Fibroblast of skin of back (primary cell): ENCODE results near the gene KCTD10.
"Not testable (repeated sequence)": the region's sequence is repeated elsewhere in the genome, so short reads cannot be mapped to it uniquely, and the experiment has no call there.

Source experiments
- DNase-seq: peaks from one replicate; pipeline ENCODE4 v3.0.0-alpha.2; 2013

KCTD10 gene

DNA sequence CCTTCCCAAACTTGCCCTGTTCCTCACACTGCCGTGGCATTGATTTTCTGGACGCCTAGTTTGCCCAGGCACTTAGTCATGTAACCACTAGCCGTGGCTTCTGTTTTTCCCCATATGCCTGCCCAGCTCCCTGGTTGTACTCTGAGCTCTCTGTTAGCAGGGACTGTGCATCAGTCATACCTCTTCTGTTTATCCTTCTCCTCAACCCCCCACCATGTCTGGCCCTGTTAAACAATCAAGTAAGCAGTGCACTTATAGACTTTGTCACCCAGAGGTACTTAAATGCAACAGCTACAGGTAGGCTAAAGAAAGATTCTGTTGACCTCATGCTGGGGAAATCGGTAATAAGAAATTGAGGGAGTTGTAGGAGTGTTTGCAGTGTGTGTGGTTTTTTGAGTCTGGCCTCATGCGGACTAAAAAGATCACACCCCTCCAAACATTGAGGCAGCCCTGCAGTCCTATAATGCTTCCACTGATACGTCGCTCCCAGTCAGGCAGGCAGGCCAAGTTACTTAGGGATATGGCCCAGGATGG, 17.3 kb upstream of the KCTD10 start:
- no peak for DNase-seq

DNA sequence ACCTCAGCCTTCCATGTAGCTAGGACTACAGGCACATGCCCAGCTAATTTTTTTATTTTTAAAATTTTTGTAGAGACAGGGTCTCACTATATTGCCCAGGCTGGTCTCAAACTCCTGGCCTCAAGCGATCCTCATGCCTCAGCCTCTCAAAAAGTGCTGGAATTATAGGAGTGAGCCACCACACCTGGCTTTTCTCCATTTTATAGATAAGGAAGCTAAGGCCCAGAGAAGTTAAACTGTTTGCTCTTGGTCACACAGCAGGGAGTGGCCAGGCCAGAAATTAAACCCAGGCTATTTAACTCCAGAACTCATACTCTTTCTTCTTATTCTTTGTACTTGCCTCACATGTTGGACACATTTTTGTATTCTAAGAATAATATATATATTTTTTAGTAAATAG, 16.8 kb upstream of the KCTD10 start:
- DNase-seq, result no peak

DNA sequence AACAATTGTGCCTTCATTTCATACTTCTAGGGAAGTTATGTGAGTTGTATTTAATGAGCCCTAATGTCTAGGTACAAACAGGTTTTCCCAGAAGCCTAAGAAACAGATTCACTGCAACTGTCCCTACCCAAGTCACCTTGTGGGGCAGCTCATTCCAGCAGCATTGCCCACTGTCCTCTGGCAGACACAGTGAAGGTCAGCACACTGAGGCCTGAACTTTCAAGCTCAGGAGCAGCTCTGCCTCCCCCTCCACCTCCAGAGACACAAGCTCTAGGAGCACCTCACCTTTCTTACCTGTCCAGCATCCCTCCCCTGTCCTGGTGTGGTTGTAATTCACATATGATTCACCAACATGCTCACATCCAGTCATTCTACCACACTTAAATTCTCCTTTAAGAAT, 16.0 kb upstream of the KCTD10 start:
- DNase-seq, result no peak

DNA sequence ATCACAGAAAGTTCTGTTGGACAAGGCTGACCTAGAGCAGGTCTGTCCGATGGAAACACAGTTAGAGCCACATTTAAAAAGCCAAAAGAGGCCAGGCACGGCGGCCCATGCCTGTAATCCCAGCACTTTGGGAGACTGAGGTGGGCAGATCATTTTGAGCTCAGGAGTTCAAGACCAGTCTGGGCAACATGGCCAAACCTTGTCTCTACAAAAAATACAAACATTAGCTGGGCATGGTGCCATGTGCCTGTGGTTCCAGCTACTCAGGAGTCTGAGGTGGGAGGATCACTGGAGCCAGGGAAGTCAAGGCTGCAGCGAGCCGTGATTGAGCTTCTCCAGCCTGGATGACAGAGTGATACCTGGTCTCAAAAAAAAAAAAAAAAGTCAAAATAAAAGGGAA, 15.3 kb upstream of the KCTD10 start:
- no peak for DNase-seq

DNA sequence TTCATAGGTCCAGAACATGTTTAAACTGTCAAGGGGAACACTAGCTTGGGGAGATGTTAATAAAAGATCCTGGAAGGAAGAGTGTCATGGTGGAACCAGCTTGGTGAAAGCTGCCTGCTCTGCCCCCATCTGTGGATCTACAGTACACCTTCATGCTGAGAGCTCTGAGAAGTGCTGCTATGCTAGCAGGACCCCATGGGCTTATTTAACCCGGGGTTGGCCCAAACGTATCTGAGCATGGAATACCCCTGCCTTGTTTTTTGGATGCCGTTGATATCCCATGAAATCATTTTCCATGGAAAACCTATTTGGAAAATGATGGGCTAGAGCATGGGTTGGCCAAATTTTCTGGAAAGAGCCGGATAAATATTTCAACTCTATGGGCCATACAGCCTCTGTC, 14.6 kb upstream of the KCTD10 start:
- no peak for DNase-seq

DNA sequence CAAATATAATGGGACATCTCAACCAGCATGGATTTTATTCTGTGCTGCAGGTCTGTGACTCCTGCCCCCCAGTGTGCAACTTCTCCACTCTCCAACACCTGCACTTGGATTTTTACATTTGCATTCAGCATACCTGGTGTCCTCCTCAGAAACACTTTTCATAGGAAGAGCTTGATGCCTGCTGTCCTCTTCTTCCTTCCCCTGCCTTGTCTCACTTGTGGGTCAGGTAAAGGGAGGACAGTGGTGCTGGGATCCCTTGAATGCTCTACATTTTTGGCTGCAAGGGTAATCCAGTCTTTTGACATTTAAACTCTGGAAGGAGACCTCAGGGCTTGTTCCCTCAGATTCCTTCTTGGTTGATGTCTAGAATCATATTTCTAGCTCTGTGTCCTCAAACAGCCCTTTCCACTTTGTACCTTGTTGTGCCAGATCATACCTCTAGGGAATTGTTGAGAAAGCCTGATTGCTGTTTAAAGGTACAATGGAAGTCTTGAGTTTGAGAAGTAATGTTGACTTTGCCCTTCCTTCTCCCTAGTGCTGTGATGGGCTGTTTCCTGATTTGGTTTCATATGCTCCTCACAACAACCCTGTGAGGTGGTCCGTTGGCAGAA, 13.0 kb upstream of the KCTD10 start:
- no peak for DNase-seq

DNA sequence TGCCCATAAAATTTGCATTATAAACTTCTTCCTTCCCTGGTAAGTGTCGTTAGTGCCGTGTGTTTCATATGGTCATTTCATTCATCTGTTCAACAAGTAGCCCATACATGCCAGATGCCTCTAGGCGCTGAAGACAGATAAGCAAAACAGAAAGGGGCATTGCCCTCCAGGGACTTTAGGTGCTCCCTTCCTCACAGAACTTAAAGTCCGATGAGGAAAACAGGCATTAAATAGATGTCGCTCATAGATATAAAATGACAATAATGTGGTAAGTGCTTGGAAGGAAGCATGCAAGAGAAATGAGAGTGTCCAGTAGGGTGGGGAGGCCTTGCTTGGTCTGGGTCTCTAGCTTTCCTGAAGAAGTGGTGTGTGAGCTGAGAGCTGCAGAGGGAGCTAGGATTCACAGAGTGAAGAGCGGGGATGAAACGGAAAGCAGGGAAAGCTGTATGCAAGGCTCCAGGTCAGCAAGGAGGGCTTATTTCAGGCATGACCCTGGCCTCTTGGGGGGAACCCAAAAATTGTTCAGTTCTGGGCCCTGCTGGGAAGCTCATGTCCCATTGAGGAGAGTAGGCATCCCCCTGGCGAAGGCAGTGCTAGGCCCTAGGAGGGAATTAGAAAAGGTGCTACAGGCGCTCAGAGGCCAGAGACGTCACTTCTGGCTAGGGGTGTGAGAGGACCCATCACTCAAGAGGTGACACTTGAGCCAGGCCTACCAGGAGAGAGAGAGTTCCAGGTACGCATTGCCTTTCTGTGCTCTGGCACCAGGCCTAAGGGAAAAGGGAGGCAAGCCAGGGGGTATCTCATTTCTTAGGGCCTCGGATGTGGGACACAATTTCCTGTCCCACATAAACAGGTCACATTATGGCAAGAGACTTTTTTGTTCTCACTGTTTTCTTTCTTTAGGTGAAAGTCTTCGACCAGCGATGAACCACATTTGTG, 12.2 kb upstream of the KCTD10 start:
- no peak for DNase-seq

DNA sequence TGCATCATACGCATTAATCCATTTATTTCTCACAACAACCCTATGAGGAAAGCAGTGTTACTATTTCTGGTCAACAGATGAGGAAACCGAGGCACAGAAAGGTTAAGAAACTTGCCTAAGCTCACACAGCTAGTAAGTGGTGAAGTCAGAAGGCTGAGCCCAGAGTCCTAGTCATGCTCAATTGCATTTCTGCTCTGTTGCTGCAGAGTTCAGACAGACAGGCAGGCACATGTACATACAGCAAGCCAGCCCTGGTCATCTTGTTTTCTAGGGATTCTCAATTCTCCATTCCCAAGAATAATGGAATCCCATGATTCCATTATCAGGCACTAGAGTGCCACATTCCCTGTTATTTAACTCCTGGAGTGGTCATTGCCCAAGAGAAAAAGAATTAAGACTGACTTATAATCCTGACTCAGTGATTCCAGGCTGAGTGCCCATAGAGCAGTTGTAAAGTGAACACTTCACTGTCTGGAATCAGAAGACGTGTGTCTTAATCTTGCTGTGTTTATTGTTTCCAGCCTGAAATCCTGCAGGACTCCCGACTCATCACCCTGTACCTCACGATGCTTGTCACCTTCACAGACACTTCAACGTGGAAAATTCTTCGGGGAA, 11.1 kb upstream of the KCTD10 start:
- DNase-seq, result no peak

DNA sequence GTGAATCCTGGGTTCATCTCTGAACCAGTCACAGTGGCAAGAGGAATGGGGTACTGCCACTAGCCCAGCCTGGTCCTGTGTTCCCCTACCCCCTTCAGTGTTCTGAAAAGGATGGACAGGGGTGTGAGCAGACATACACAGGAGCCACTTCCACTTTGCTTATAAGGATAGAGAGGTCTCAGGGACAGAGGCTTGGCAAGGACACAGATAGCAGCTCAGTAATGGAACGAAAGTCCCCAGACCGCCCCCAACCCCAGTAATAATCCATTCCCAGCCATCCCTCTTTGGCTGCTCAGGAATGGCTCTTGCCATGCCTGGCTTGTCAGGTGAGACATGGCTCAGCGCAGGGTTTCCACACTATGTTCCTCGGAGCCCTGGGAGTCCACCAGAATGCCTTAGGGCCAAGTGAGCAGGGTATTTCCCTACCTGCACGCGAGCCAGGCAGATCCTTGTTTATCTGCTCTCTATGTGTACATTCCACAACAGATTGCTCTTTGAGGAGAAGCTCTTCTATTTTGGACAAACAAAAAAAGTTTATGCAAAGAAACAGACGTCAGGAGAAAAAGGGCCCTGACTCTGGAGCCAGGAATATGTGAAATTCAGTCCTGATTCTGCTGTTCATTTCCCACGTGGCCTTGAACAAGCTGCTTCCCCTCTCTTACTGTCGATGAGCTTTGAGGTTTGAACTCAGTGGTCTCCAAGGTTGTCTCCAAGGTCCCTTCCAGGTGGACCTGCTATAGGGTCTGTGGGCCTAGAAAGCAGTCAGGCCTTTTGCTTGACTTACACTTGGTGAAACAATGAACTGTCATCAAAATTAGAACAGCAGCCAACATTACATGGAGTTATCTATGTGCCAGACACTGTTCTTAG, 10.3 kb upstream of the KCTD10 start:
- no peak for DNase-seq

DNA sequence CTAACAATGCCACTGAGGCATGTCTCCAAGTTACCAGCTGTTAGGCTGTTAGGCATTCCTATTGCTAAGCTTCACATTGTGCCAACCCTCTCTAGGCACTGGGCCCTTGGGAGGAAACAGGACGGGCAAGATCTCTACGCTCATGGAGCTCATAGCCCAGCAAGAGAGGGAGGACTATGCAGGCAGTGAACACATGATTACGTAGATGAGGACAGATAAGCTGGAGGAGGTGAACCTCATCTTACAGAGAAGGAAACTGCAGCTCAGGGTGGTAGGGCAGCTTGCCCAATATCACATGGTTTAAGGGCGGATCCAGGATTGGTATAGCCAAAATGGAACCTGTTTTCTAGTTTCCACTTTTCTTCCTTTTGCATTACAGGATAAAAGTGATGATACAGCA, 8.1 kb upstream of the KCTD10 start:
- DNase-seq, result no peak

DNA sequence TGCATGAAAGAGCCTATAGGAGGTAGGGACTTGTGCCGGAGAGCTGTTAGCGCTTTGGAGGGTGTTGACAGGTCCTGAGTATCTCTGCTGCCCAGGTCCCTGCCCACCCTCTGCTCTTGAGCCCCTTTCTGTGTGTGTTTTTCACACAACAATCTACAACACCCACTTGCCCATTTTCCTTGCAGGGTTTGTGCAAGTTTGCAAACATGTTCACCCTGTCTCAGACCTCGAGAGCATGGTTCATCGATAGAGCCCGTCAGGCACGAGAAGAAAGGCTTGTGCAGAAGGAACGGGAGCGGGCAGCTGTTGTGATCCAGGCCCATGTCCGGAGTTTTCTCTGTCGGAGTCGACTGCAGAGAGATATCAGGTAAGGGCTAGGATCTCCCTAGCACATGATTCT, 6.2 kb upstream of the KCTD10 start:
- no peak for DNase-seq

DNA sequence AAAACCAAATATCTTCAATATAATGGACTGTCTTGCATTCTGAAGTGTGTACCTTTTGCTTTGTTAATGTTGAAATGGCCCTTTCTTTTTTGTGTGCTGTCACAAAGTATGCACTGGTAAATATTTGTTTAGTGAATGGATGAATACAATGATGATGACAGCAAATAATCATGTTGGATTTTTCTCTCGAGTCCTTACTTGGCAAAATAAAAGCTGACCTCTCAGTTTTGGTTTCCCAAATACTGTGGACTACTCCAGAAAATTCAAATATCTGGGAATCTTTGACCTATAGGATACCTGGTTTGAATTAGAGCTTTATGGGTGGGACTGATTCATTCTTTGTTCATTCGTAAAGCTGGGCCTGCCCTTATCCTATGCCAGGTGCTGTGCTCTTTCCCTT, 5.8 kb upstream of the KCTD10 start:
- DNase-seq, result no peak

DNA sequence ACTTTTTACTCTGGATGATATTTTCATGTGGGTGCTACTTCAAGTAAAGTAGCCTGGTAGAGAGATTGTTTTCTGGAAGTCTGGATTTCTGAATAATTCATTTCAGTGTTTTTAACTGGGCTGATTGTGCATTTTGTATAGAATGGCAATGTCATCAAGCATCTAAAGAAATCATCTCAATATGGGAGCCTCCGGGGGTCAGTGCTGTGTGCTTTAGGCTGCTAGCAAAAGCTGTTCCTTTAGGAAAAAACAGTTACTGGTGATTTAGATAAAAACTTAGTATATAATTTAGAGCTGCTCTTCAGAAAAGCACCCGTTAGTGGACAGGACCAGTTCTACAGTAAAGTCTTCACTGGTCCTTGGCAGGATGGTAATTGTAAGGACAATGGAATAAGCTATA, 5.4 kb upstream of the KCTD10 start:
- DNase-seq, result no peak

DNA sequence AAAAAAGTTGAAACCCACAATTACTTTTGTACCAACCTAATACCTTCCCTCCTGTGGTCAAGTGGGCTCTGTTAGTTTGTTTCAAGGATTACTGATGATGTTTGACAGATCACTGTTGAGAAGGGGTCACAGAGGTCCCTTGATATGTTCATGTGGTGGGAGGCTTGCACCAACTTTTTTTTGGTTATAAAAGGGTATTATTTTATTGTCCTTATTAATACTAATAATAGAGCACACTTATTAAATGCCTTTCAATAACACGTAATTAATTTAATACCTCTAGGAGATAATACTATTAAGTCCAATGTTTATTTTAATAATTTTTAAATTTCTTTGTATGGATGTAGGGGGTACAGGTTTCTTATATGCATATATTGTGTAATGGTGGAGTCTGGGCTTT, 4.8 kb upstream of the KCTD10 start:
- no peak for DNase-seq

DNA sequence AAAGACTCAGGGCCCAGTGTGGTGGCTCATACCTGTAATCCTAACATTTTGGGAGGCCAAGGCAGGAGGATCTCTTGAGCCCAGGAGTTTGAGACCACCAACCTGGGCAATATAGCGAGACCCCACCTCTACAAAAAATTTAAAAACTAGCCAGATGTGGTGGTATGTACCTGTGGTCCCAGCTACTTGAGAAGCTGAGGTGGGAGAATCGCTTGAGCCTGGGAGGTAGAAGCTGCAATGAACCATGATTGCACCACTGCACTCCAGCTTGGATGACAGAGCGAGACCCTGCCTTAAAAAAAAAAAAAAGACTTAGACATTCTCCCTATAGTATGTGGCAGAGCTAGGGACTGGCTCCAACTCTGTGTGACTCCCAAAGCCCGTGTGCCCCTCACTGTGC, 3.3 kb upstream of the KCTD10 start:
- no peak for DNase-seq

DNA sequence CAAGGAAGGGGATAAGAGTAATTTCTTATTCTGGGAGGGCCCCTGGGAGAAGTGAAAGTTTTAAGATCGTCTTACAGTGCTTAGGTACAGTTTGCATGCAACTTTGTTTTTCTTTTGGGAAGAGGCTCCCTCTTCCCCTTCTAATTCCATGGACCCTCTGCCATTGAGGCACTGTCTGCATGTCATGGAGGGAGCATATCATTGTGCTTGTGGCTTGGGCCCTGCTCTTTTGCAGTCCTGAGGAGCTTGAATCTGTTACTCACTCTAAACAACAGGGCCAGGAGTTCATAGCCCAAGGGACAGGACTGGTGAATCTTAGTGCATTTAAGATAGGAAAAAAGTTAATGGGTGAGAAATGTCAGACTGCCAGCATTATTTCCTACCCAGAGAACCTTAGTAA, 2.7 kb upstream of the KCTD10 start:
- DNase-seq, result no peak

DNA sequence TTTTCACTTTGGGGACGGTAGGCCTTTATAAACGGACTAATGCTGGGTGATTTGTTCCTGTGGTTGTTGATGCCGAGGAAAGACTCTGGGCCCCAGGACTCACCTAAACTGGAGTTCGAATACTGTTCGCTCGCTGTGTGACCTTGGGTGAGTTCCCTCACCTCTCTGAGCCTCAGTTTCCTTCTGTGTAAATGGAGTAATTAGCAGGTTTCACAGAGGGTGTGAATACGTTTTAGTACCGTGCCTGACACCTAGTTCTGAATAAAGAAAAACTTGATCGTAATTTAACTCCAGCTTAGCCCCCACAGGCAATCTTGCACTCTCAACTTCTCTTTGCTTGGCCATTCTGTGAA, 839 bp upstream of the KCTD10 start:
- no peak for DNase-seq

DNA sequence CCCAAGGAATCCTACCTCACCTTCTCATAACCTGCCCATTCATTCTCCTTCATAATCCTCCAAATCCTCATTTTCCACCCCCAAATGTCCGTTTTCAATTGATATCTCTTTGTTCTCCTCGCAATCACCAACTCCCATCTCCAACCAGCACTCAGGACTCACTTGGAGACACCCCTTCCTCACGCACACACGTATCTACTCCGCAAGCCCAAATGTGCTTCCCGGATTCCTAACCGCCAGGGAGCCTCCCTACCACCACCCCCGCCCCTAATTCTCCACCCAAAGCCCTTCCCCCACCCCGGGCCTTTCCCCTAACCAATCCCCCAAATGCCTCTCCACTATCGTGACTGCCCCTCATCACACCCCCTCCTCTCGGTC, 304 bp downstream of the KCTD10 start:
- DNase-seq, result no peak

DNA sequence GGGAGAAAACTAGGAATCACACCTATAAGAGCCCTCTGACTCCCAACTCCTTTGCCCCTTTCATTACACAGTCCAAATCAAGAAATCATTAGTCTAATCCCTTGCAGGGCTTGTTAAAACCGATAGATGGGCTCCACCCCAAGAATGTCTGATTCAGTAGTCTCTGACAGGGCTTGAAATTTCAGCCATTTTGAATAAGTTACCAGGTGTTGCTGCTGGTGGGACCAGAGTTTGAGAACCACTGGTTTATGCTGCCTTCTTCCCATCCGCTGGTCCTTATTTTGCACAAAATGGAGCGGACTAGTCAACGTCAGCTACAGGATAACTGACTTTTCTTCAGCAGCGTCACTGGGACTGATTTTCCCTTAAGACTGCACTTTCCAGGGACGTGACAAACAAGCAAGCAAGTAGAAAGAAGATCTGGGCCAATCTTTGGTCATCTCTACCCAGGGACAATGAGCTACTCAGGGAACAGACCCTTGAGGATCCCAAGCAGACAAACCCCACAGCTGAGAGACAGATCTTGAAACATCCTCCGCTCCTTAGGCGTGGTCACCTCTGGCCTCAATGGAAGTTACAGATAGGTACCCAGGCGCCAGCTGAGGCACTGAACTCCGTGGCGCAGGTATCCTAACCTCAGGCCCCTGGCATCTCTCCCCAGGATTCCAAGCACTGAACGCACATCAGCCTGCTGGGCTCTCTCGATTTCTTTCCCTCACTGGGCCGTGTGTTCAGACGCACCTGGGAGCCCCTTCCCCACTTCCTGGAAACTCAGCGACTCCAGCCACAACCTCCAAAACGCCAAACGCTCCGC, 900 bp downstream of the KCTD10 start:
- no peak for DNase-seq

DNA sequence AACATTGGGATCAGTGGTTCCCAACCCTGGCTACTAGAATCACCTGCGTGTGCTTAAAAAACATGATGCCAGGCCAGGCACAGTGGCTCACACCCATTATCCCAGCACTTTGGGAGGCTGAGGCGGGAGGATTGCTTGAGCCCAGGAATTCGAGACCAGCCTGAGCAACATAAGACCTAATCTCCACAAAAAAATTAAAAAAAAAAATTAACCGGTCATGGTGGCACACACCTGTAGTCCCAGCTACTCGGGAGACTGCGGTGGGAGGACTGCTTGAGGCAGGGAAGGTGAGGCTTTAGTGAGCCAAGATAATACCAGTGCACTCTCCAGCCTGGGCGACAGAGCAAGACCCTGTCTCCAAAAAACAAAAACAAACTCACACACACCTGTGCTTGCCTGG, 2.0 kb downstream of the KCTD10 start:
- DNase-seq, result no peak

DNA sequence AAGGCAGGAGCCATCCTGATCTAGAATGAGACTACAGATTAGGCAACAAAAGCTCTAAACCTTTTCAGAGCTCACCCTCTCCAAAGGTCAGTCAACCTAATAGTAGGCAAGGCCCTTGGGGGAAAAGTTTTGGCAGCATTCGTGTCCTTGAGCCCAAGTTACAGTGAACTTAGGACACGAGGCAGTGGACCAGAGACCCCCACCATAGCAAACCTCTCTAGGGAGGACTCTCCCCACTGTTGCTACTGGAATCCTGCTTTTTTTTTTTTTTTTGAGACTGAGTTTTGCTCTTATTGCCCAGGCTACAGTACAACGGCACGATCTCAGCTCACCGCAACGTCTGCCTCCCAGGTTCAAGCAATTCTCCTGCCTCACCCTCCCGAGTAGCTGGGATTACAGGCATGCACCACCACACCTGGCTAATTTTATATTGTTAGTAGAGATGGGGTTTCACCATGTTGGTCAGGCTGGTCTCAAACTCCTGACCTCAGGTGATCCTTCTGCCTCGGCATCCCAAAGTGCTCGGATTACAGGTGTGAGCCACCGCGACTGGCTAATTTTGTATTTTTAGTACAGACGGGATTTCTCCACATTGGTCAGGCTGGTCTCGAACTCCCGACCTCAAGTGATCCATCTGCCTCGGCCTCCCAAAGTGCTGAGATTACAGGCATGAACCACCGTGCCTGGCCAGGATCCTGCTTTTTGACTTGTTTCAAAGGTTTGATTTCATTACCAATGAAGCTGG, 3.4 kb downstream of the KCTD10 start:
- not testable (repeated sequence) for DNase-seq
